IMR-90 (cell line): ENCODE results near the gene KLHL6.

ENCODE experiments used
- BHLHE40 ChIP-seq: fragments of 150-350 bp; IDR thresholded peaks from 2 replicates; pipeline ENCODE4 v1.6.1; 2016; ENCODE audit warnings: mild to moderate bottlenecking, low read depth, low read length
- CEBPB ChIP-seq: IDR thresholded peaks from 2 replicates; pipeline ENCODE4 v1.6.1; 2012; ENCODE audit warnings: low read depth, low read length, improper control_type of control experiment
- CHD1 ChIP-seq: IDR thresholded peaks from 2 replicates; pipeline ENCODE4 v1.6.1; 2012; ENCODE audit warnings: low read depth, low read length, improper control_type of control experiment
- MAFK ChIP-seq: IDR thresholded peaks from 2 replicates; pipeline ENCODE4 v1.6.1; 2012; ENCODE audit warnings: low read depth, low read length, improper control_type of control experiment
- MAZ ChIP-seq: IDR thresholded peaks from 2 replicates; pipeline ENCODE4 v1.6.1; 2012; ENCODE audit warnings: low read depth, mild to moderate bottlenecking, low read length, improper control_type of control experiment, moderate library complexity, borderline replicate concordance
- NFE2L2 ChIP-seq: fragments of 150-350 bp; IDR thresholded peaks from 2 replicates; pipeline ENCODE4 v1.6.1; 2016; ENCODE audit warnings: low read depth, mild to moderate bottlenecking, low read length
- POLR2A ChIP-seq: IDR thresholded peaks from 2 replicates; pipeline ENCODE4 v1.6.1; 2012; ENCODE audit warnings: mild to moderate bottlenecking, low read depth, low read length
- RAD21 ChIP-seq: IDR thresholded peaks from 2 replicates; pipeline ENCODE4 v1.6.1; 2012; ENCODE audit warnings: low read length, improper control_type of control experiment
- RCOR1 ChIP-seq: IDR thresholded peaks from 2 replicates; pipeline ENCODE4 v1.6.1; 2012; ENCODE audit warnings: mild to moderate bottlenecking, low read length, improper control_type of control experiment; ENCODE audit not compliant: insufficient replicate concordance
- RFX5 ChIP-seq: IDR thresholded peaks from 2 replicates; pipeline ENCODE4 v1.8.0; 2012; ENCODE audit warnings: low read depth, mild to moderate bottlenecking, low read length, moderate library complexity
- SMC3 ChIP-seq: fragments of 150-350 bp; IDR thresholded peaks from 2 replicates; pipeline ENCODE4 v1.6.1; 2016; ENCODE audit warnings: low read depth, mild to moderate bottlenecking, antibody characterized with exemption, low read length, moderate library complexity
- TF ChIP-seq, protein P1 (sequence below): conservative IDR thresholded peaks from 2 replicates; pipeline ENCODE4 v1.5.1; 2012; ENCODE audit warnings: mild to moderate bottlenecking, low read depth, low read length, improper control_type of control experiment

DNA sequence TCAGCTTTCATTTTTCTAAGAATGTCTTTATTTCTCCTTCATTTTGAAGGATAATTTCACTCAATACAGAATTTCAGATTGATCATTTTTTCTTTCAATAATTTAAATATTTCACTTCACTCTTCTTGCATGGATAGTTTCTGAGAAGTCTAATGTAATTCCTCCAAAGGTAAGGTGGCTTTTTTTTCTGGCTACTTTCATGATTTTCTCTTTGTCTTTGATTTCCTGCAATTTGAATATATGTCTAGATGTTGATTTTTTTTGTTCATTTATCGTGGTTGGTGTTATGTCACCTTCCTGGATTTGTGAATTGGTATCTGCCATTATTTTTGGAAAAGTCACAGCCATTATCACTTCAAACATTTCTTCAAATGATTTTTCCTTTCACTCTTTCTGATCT is 112.5 kb downstream of the KLHL6 start:
- TF ChIP-seq, protein P1, sequence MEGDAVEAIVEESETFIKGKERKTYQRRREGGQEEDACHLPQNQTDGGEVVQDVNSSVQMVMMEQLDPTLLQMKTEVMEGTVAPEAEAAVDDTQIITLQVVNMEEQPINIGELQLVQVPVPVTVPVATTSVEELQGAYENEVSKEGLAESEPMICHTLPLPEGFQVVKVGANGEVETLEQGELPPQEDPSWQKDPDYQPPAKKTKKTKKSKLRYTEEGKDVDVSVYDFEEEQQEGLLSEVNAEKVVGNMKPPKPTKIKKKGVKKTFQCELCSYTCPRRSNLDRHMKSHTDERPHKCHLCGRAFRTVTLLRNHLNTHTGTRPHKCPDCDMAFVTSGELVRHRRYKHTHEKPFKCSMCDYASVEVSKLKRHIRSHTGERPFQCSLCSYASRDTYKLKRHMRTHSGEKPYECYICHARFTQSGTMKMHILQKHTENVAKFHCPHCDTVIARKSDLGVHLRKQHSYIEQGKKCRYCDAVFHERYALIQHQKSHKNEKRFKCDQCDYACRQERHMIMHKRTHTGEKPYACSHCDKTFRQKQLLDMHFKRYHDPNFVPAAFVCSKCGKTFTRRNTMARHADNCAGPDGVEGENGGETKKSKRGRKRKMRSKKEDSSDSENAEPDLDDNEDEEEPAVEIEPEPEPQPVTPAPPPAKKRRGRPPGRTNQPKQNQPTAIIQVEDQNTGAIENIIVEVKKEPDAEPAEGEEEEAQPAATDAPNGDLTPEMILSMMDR, result no peak
- TF ChIP-seq POLR2A (no peak), SMC3 (no peak), CEBPB (no peak), RAD21 (no peak), RCOR1 (no peak), MAZ (no peak), MAFK (no peak), NFE2L2 (no peak), CHD1 (no peak), BHLHE40 (no peak), RFX5 (no peak)
